Measurements from ENCODE around the gene AIP.

- TF ChIP-seq POLR2AphosphoS5 (IDR thresholded peaks at IDR 0.05; ENCODE audit: insufficient read depth in 1 of 2, low read depth in 1 of 2) (no peak), POLR2A (IDR thresholded peaks at IDR 0.05) (no peak)
- TF ChIP-seq, protein P1, sequence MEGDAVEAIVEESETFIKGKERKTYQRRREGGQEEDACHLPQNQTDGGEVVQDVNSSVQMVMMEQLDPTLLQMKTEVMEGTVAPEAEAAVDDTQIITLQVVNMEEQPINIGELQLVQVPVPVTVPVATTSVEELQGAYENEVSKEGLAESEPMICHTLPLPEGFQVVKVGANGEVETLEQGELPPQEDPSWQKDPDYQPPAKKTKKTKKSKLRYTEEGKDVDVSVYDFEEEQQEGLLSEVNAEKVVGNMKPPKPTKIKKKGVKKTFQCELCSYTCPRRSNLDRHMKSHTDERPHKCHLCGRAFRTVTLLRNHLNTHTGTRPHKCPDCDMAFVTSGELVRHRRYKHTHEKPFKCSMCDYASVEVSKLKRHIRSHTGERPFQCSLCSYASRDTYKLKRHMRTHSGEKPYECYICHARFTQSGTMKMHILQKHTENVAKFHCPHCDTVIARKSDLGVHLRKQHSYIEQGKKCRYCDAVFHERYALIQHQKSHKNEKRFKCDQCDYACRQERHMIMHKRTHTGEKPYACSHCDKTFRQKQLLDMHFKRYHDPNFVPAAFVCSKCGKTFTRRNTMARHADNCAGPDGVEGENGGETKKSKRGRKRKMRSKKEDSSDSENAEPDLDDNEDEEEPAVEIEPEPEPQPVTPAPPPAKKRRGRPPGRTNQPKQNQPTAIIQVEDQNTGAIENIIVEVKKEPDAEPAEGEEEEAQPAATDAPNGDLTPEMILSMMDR (IDR thresholded peaks at IDR 0.05), result no peak
These were observed 19.6 kb upstream of the AIP start for GRCh38 chr11:67463186-67463585.
